ENCODE results near the gene VAC14.

DNA sequence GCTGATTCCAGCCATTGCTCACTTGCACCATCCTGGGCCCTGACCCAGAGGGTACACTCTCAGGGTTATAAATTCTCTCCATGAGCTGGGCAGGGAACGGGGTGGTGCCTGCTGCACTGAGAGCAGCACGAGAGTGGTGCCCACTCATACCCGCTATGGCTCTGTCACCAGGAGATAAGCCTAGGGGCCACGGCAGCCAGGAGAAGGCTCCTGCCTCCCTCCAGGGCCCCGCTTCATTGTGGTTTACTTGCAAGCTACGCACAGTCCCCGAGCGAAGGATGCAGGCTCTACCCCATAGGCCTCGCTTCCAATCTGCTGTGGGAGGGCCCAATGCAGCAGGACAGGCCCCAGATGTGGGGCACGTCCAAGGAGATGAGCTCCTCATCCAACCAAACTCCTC lies 48.5 kb downstream of the VAC14 start:
- no peak for TF ChIP-seq CTCF (IDR thresholded peaks at IDR 0.05)
- TF ChIP-seq POLR2A (IDR thresholded peaks at IDR 0.05): no peak
- TF ChIP-seq EP300 (IDR thresholded peaks at IDR 0.05): no peak

All from stomach (tissue), 4 donors.